HEK293T (cell line): ENCODE measurements around the gene TP53INP2.
"Not testable (repeated sequence)": the region's sequence is repeated elsewhere in the genome, so short reads cannot be mapped to it uniquely, and the experiment has no call there.

ENCODE experiments used
- CTCF ChIA-PET: fragments of 350-600 bp; formaldehyde crosslinking; extraction: SDS; loops from one replicate; lab custom pipeline; 2021; ENCODE audit warnings: antibody characterized with exemption, inconsistent platforms; lab: Yijun Ruan, JAX
- POLR2A ChIA-PET: fragments of 350-600 bp; formaldehyde crosslinking; extraction: SDS; loops from one replicate; lab custom pipeline; 2020; ENCODE audit warnings: antibody characterized with exemption, inconsistent platforms; lab: Yijun Ruan, JAX
- DNase-seq: peaks from one replicate; pipeline ENCODE4 v3.0.0; 2012; ENCODE audit warnings: mixed read lengths; ENCODE audit errors: extremely low spot score
- ARNT ChIP-seq: fragments of 450-650 bp; IDR thresholded peaks from 2 replicates; pipeline ENCODE4 v1.6.1; 2017; ENCODE audit warnings: mild to moderate bottlenecking
- BHLHE40 ChIP-seq: fragments of 450-650 bp; IDR thresholded peaks from 2 replicates; pipeline ENCODE4 v1.6.1; 2016; ENCODE audit warnings: mild to moderate bottlenecking, moderate library complexity, borderline replicate concordance
- CTBP1 ChIP-seq: fragments of 450-650 bp; IDR thresholded peaks from 2 replicates; pipeline ENCODE4 v1.6.1; 2016; ENCODE audit warnings: borderline replicate concordance
- ELF4 ChIP-seq: fragments of 450-650 bp; IDR thresholded peaks from 2 replicates; pipeline ENCODE4 v1.6.1; 2017; ENCODE audit warnings: antibody characterized with exemption
- FOXA1 ChIP-seq: fragments of 450-650 bp; IDR thresholded peaks from 2 replicates; pipeline ENCODE4 v1.6.1; 2016; ENCODE audit warnings: mild to moderate bottlenecking
- FOXK2 ChIP-seq: fragments of 450-650 bp; IDR thresholded peaks from 2 replicates; pipeline ENCODE4 v1.6.1; 2016; ENCODE audit warnings: mild to moderate bottlenecking
- FOXM1 ChIP-seq: fragments of 450-650 bp; IDR thresholded peaks from 2 replicates; pipeline ENCODE4 v1.6.1; 2017; ENCODE audit warnings: mild to moderate bottlenecking, borderline replicate concordance
- HDGF ChIP-seq: fragments of 450-650 bp; IDR thresholded peaks from 2 replicates; pipeline ENCODE4 v1.6.1; 2017; ENCODE audit warnings: antibody characterized with exemption, borderline replicate concordance
- L3MBTL2 ChIP-seq: fragments of 450-650 bp; conservative IDR thresholded peaks from 2 replicates; pipeline ENCODE4 v1.6.1; 2016; ENCODE audit warnings: mild to moderate bottlenecking
- LEF1 ChIP-seq: fragments of 450-650 bp; IDR thresholded peaks from 2 replicates; pipeline ENCODE4 v1.6.1; 2017; ENCODE audit warnings: mild to moderate bottlenecking, borderline replicate concordance
- NFRKB ChIP-seq: fragments of 450-650 bp; IDR thresholded peaks from 2 replicates; pipeline ENCODE4 v1.6.1; 2016; ENCODE audit warnings: mild to moderate bottlenecking, moderate library complexity
- SP1 ChIP-seq: fragments of 450-650 bp; IDR thresholded peaks from 2 replicates; pipeline ENCODE4 v1.6.1; 2017
- SUZ12 ChIP-seq: fragments of 450-650 bp; IDR thresholded peaks from 2 replicates; pipeline ENCODE4 v1.6.1; 2016; ENCODE audit warnings: mild to moderate bottlenecking
- TARDBP ChIP-seq: fragments of 450-650 bp; IDR thresholded peaks from 2 replicates; pipeline ENCODE4 v1.6.1; 2016
- ZNF384 ChIP-seq: fragments of 450-650 bp; IDR thresholded peaks from 2 replicates; pipeline ENCODE4 v1.6.1; 2016
- TF ChIP-seq, protein P1 (sequence below): fragments of 450-650 bp; IDR thresholded peaks from 2 replicates; pipeline ENCODE4 v1.6.1; 2016

TP53INP2 gene

DNA sequence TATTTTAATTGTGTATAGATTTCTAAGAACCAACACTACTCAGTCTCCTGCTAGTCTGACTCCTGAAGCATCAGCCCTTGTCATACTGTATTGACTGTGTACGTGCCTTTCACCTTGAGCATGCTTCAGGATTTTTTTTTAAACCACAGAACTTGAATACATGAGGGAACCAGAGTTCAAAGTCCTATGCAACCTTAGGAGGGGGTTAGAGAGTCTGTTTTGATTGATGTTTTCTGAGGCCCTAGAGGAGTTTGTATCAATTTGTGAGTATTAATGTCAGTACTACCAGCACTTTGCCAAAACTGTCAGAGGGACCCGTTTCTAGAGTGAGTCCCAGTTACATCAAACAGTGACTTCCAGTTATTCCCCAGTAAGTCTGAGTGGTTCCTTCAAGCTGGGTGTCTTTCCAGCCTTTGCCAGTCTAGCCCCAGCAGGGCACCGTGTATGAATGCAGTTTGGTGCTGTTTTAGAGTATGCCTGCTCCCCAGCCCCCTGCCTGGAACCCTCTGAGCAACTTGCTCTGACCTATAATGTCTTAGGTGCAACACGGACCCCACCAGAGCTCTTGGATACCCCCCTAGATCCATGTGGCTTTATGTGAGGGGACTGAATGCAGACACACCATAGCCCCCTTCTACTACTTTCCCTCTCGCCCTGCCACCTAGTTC, 8.5 kb downstream of the TP53INP2 start:
- TF ChIP-seq SUZ12 = no peak
- TF ChIP-seq ARNT = no peak
- TF ChIP-seq ELF4 = no peak
- no peak for TF ChIP-seq TARDBP
- TF ChIP-seq SP1 = no peak
- TF ChIP-seq, protein P1, sequence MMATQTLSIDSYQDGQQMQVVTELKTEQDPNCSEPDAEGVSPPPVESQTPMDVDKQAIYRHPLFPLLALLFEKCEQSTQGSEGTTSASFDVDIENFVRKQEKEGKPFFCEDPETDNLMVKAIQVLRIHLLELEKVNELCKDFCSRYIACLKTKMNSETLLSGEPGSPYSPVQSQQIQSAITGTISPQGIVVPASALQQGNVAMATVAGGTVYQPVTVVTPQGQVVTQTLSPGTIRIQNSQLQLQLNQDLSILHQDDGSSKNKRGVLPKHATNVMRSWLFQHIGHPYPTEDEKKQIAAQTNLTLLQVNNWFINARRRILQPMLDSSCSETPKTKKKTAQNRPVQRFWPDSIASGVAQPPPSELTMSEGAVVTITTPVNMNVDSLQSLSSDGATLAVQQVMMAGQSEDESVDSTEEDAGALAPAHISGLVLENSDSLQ = no peak
- no peak for TF ChIP-seq NFRKB
- TF ChIP-seq CTBP1 = no peak
- TF ChIP-seq FOXM1 = no peak
- no peak for TF ChIP-seq ZNF384
- no peak for TF ChIP-seq FOXA1
- no peak for TF ChIP-seq L3MBTL2
- TF ChIP-seq BHLHE40 = no peak
- no peak for TF ChIP-seq FOXK2
- TF ChIP-seq LEF1 = no peak
- no peak for TF ChIP-seq HDGF
- DNase-seq = no peak
- CTCF ChIA-PET = no interaction called here
- POLR2A ChIA-PET = interaction anchor here (2.0 kb wide), 1 partner anchor 113 kb away, joined by 5 read pairs; the partner anchor contains the start of gene NCOA6

GRCh38 chr20:34713194-34713943, 9.2 kb downstream of the TP53INP2 start:
- TF ChIP-seq ELF4 = no peak
- no peak for TF ChIP-seq NFRKB
- no peak for TF ChIP-seq SP1
- no peak for TF ChIP-seq SUZ12
- TF ChIP-seq CTBP1 = no peak
- DNase-seq = no peak

GRCh38 chr20:34713944-34714515, 9.9 kb downstream of the TP53INP2 start:
- POLR2A ChIA-PET = interaction anchor here (2.0 kb wide), 1 partner anchor 111 kb away, joined by 5 read pairs; the partner anchor contains the start of gene NCOA6
- DNase-seq, CTCF ChIA-PET: not testable (repeated sequence)

More at GRCh38 chr20:34713194-34713943, 9.2 kb downstream of the TP53INP2 start:
- CTCF ChIA-PET = no interaction called here
- POLR2A ChIA-PET = interaction anchor here (2.0 kb wide), 1 partner anchor 112 kb away, joined by 5 read pairs; the partner anchor contains the start of gene NCOA6

DNA sequence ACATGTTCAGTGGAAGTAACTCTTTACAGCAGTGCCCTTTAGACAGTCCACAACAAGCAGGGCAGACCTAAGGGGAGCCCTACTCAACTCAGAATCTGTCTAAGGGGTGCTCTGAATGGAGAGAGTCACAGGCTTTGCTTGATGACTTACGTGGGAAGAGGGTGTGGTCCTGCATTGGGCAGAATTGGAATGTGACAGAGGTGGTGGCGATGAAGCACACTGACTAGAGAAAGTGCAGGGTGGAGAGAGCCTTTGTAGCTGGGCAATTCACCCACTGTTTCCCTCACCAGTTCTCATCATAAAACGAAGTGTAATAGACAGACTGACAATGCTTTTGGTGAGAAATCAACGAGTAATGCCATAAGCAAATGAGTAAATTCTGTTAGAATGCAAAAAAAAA, 11.2 kb downstream of the TP53INP2 start:
- no peak for DNase-seq
- CTCF ChIA-PET = no interaction called here

DNA sequence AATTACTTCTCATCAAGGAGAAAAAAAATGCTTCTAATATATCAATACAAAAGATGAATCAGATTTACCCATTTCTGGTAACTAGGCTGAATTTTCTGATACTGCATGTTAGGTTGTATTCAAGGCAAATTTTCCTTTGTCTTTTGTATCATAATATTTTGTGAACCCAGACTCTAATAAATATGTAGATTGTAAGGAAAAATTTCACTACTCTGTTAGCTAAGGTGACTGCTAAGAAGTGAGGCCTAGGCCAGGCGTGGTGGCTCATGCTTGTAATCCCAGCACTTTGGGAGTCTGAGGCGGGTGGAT, 12.7 kb downstream of the TP53INP2 start:
- DNase-seq = no peak
- ChIA-PET CTCF (interaction anchor here (1.2 kb wide), 1 partner anchor 53 kb away, joined by 3 read pairs; no protein-coding TSS in a partner anchor), POLR2A (no interaction called here)
- no peak for TF ChIP-seq L3MBTL2
- no peak for TF ChIP-seq NFRKB
- no peak for TF ChIP-seq ELF4
- TF ChIP-seq SP1 = no peak
- TF ChIP-seq CTBP1 = no peak
- TF ChIP-seq LEF1 = no peak
- no peak for TF ChIP-seq TARDBP
- no peak for TF ChIP-seq ARNT
- TF ChIP-seq HDGF = no peak
- TF ChIP-seq SUZ12 = no peak
- TF ChIP-seq ZNF384 = no peak
- TF ChIP-seq FOXK2 = no peak
- TF ChIP-seq FOXA1 = no peak
- TF ChIP-seq, protein P1 = no peak

More for the DNA sequence above, 11.2 kb downstream of the TP53INP2 start:
- POLR2A ChIA-PET = no interaction called here
- TF ChIP-seq ELF4 = no peak
- no peak for TF ChIP-seq FOXA1
- TF ChIP-seq BHLHE40 = no peak
- TF ChIP-seq NFRKB = no peak
- TF ChIP-seq FOXM1 = no peak
- TF ChIP-seq HDGF = no peak
- TF ChIP-seq SUZ12 = no peak
- no peak for TF ChIP-seq TARDBP
- no peak for TF ChIP-seq ARNT

DNA sequence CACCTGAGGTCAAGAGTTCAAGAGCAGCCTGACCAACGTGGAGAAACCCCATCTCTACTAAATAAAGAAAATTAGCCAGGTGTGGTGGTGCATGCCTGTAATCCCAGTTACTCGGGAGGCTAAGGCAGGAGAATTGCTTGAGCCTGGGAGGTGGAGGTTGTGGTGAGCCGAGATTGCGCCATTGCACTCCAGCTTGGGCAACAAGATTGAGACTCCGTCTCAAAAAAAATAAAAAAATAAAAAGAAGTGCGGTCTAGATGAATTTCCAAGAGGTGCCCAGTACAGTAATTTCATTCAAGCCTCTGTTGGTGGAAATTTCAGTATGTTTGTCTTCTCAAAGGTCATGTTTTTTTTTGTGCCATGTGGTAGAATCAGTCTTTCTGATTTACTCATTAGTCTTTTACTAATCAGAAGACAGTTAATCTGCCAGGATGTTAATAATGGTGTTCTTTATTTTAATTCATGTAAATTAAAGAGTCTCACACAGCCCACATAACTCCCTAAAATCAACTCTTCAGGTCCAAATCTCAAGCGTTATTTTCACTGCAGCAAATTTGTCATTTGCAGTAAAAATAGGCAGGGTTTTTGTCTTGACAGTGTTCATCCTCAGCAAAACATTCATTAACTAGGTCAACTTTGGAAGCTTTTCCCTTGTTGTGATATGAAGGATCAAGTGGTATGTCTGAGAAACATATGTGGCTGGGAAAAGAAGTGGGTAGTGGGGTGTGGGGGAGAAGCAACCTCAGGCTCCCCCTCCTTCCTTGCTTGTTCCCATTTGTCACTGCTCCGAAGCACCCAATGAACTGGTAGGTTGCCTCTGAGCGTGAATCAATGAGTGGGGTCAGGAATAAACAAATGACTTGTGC, 13.3 kb downstream of the TP53INP2 start:
- TF ChIP-seq NFRKB (no peak), FOXA1 (no peak), ZNF384 (no peak), TARDBP (no peak), SP1 (no peak), CTBP1 (no peak), ELF4 (no peak), SUZ12 (no peak)
- ChIA-PET CTCF (no interaction called here), POLR2A (no interaction called here)
- DNase-seq = no peak

DNA sequence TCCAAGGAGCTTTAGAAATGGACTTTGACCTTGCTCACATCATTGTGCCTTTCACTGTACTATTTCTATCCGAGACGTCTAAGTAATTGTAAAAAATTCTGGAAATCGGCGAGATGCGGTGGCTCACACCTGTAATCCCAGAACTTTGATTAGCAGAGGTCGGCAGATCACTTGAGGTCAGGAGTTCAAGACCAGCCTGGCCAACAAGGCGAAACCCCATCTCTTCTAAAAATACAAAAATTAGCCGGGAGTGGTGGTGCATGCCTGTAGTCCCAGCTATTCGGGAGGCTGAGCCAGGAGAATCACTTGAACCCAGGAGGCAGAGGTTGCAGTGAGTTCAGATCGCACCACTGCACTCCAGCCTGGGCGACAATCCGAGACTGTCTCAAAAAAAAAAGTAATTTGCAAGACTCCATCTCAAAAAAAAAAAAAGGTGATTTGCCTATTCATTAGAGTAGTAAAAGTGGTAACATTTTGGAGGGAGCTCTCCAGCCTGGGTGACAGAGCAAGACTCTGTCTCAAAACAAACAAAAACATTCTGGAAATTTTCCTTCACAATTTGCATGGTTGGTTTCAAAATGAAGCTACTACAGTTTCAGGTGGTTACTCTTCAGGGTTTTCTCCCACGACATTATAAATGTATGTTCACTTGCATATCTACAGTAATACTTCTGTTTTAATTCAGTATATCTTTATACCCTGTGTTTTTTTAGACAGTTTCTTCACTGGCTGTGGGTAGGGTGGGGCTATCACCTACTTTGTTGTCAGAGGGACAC, 15.3 kb downstream of the TP53INP2 start:
- DNase-seq, CTCF ChIA-PET, POLR2A ChIA-PET: not testable (repeated sequence)
